Measurements from ENCODE around the gene CAPN12.

The CAPN12 gene

DNA sequence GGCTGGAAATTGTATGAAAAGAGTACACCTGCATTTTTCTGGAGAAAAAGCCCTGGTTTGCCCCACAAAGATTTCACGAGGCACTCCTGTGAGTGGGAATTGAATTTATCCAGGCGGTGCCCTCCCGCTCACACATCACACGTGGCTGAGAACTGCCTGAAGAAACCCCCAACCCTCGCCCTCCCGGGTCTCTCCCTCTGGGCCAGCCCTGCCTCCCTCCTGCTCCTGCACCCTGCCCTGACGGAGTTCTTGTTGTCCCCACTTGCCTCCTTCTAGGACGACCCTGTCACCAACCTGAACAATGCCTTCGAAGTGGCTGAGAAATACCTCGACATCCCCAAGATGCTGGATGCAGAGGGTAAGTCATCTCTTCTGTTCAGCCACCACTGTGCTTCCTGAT, 35.2 kb downstream of the CAPN12 start:
- DNase-seq (ENCODE audit: low spot score) = no peak

DNA sequence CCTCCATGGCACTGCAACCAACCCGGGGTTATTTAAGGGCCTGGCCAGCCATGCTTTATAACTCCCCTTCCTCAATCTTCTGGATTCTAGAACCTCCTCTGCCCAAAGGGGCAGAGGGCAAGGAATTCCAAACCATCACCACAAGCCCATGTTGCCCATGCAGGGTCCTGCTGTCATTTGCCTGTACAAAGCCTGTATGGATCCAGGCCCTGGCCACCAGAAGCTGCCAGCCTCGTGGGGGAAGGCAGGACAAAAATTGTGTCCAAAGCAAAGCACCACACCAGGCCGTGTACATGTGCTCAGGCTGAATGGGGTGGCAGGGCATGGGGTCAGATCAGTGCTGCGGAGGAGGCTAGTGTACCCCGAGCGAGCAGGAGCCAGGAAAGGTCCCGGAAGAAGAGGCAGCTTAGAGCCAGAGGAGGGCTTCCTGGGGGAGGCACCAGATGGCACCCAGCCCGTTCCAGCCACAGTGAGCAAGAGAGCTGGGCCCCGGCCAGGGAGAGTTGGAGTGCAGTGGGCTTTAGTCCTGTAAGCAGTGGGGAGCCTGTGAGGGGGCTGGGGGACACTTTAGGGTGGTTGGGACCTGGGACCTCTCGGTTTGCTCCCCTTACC, 35.8 kb downstream of the CAPN12 start:
- no peak for DNase-seq (ENCODE audit: low spot score)

DNA sequence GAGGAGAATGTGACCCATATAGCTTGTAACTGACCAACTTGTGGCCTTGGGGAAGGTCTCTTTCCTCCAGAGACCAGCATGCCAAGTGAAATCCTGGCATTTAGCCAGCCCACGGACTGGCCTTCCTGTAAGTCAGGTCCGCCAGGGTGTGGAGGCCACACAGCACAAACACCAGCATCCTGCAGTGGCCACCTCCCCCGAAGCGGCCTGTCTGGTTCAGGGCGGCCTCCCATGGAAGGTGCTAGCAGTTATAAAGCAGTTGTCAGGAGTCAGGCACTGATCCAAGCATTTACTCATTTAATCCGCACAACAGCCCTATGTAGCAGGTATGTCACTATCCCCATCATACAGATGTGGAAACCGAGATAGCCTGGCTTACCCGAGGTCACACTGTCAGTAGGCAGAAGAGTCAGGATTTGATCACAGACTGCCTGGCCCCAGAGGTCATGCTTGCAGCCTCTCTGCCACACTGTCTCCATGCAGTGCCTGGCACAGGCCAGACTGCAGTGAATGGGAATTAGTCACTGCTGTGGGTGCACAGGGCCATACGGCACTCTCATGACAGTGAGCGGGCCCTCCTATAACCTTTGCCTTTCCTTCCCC, 36.7 kb downstream of the CAPN12 start:
- DNase-seq (ENCODE audit: low spot score) = peak; percentile 81

DNA sequence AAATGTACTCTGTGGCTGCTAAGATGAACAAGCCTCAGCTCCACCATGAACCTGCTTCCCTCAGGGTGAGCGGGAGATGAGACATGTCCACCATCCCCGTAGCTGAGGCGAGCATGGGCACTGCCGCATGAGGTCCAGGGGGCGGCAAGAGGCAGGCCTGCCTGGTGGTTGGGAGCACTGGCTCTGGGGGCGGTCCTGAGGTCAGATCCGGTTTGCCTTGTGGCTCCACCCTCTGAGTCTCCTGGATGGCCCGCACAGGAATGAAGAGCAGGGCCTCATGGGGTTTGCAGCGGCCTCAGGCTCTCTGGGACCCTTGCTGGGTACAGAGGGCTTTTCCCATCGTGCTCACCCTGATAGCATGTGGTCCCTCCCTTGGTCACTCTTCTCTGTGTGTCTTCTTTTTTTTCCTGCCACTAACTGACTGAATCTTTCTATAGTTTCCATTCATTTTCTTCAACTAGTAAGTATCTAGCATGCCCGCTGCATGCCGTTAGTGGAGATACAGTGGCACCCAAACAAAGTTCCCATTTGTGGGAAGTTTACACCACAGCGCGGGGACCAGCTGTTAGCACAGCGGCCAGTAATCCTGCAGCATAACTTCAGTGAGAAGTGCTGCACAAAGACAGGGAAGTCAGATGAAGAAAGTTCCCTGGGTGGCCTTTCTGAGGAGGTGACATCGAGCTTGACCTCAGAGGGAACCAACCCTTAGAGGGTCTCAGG, 37.3 kb downstream of the CAPN12 start:
- DNase-seq (ENCODE audit: low spot score) = peak; percentile 34

DNA sequence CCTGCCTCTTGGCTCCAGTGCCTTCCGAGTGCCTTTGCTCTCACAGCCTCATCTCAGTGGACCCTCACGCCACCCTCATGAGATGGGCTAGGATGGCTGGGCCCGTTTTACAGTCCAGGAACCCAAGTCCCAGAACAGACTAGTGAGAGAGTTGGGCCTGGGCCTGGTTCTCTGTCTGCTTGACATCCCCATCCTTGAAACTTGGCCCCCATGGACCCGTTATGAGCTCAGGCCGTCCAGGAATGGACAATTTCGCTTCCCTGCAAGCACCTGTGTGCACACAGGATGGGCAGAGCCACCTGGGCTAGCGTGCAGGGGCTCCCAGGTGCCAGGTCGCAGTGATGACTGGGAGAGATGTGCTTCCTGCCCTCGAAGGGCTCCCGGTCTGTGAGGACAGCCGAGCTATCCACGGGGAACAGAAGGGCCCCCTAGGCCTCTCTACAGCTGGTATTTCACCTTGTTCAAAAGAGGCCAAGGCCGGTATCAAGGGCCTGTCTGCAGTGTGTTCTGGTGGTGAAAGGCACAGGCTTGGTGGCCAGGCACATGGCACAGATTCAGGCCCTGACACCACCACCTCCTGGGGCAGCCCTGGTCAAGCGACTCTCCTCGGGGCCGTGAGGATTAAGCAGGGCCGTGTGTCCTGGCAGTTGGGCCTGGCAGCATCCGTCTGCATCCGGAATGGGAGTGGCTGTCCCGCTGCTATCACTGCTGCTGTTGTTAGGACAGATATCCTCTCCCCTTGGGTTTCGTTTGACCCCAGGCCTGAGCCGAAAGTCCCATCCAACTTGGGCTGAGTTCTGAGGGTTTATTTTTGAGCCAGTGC, 38.9 kb downstream of the CAPN12 start:
- DNase-seq (ENCODE audit: low spot score) = no peak

DNA sequence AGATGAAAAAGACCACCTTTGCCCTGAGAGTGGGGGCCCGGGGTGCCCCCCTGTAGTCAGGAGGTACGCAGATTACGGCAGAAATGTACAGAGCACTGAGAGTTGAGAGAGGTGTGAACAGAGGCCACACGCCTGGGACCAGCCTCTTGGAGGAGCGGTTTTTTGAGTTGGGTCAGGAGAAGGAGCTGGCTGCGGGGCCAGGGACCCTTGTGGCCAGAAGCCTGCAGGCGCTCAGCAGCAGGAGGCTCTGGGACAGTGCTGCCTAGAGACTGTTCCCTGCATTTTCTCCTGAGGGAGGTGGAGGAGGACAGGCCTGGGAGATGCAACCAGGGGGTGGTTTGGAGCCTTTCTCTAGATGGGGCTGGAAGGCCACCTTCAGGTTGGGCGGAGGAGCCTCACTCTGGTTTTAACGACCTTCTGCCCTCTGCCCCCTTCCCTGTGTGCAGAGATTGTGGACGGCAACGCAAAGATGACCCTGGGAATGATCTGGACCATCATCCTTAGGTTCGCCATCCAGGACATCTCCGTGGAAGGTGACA, 39.7 kb downstream of the CAPN12 start:
- no peak for DNase-seq (ENCODE audit: low spot score)

DNA sequence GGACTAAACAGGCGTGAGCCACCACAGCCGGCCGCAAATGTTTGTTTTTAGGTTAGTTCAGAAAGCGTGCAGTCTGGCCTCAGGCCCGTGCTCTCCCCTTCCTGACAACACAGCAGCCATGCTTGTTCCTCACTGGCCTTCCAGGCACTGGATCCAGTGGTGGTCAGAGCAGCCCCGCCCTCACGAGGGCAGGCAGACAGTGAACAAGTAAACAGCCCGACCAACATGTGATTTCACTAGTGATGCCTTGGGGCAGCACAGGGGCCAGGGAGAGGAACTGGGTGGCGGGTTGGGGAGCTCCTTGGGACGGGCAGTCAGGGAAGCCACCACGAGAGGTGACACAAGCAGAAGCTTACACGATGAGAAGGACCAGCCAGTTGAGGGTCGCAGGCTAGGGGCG, 40.8 kb downstream of the CAPN12 start:
- no peak for DNase-seq (ENCODE audit: low spot score)

DNA sequence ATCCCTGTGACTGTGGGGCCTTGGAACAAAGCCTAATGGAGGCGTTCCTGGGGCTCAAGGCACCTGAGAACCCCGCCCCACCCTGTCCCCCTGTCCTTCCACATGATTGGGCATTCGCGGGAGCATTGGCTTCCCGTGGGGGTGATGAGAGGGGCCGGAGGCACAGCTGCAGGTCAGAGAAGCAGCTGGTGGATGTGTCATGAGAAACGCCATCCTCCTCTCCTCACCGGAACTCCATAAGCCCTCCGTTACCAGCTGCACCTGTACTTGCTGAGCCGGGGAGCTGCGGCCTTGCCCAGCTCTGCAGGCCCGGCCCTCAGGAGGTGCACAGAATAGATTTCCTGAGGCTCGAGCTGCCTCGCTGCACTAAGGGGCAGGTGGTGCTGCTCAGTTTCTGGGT, 42.0 kb downstream of the CAPN12 start:
- no peak for DNase-seq (ENCODE audit: low spot score)

DNA sequence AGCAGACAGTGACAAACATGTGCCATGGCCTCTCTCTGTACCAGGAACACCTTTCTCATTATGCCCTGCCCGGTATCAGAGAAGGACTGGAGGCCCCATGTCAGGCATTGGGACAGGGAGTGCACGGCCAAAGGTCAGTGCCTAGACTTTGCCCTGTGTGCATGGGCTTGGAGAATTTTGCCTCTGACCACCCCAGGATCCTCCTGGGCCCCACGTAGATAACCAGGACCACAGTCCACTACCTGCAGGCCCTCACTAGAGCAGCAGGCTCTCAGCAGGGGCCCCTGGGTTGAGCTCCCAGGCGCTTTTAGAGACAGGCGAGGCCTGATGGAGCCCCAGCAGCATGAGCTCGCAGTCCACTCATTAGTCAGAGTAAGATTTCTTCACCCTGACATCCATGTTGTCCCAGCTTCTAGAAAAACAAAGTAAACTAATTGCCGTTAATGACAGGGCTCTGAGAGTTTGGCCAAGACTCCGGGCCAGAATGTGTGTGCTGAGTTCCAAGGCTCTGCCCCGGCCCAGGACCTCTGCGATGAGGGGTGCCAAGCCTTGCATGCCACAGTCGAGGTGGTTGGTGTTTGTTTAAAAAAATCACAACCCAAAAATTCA, 42.7 kb downstream of the CAPN12 start:
- no peak for DNase-seq (ENCODE audit: low spot score)

DNA sequence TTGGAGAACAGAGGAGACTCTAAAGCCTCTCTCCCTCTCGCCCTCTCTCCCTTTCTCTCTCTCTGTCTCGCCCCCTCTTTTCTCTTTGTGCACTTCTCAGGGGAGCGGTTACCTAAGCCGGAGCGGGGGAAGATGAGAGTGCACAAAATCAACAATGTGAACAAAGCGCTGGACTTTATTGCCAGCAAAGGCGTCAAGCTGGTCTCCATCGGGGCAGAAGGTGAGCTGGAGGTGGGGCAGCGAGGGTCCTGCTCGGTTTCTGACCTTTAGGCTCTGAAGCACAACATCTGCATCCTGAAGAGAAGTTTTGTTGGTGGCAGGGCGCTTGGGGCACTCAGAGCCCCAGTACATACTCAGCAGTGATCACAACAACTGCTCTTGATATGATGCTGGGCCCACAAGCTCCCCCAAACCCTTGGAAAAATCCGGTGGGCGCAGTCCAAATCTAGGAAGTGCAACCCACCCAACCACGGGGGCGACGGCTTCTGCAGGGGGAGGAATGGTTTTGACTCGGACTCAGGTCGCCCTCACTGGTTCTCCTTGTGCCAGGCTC, 43.3 kb downstream of the CAPN12 start:
- DNase-seq (ENCODE audit: low spot score) = no peak

DNA sequence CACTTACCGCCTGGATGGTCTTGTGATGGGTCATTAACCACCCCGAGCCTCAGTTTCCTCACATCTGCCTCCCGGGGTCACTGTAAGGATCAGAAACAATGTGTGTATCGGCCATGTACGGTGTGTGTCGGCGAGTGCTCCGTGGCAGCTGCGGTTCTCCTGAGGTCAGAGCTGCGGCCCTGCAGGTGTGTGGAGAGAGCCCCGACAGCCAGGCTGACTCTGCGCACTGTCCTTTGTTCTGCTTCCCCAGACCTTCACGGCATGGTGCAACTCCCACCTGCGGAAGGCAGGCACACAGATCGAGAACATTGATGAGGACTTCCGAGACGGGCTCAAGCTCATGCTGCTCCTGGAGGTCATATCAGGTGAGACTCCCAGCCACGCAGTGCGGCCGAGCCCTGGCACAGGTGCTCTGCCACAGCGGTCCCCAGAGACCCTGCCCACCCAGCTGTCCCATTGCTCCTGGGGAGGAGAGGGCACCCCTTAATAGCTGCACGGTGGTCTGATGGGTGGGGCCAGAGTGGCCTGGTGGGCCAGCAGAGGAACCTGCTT, 43.8 kb downstream of the CAPN12 start:
- DNase-seq (ENCODE audit: low spot score) = no peak

DNA sequence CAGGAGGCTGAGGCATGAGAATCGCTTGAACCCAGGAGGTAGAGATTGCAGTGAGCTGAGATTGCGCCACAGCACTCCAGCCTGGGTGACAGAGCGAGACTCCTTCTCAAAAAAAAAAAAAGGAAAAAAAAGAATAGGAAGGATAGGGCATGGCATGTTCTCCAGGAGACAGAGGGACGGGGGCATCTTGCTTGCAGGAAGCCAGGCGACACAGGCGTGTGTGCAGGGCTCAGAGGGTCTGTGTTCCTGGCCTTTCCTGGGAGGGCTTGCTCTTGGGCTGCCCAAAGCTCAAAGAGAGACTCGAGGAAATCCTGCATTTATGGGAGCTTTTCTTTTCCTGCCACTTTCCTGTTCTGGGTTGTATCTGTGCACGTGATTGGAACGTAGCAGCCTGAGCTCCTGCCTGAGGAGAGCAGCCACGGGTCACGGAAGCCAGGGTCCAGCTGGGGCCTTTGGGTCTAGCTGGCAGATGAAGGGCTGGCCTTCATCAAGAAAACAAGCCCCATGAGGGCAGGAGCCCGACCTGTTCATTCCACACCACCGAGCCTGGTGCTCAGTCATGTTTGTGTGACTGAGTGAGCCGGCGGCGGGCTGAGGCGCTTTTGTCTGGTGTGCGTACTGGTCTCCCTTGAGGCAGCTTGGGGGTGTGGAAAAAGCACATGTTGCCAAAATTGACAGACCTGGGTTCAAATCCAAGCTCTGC, 44.5 kb downstream of the CAPN12 start:
- no peak for DNase-seq (ENCODE audit: low spot score)

DNA sequence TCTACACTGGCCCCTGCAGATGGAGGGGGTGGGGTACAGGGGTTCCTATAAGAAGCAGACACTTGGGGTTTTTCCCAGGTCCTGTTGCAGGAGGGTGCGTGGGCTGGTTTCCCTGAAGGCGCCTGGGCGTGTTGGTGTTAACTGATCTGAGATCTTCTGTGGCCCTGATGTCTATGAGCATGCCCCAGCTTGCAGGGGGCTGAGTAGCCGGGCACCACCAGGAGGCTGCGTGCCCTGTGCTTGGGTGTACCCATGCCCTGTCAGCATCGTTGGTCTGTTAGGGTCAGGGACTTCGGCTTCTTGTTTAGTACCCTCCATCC, 45.3 kb downstream of the CAPN12 start:
- DNase-seq (ENCODE audit: low spot score) = no peak

DNA sequence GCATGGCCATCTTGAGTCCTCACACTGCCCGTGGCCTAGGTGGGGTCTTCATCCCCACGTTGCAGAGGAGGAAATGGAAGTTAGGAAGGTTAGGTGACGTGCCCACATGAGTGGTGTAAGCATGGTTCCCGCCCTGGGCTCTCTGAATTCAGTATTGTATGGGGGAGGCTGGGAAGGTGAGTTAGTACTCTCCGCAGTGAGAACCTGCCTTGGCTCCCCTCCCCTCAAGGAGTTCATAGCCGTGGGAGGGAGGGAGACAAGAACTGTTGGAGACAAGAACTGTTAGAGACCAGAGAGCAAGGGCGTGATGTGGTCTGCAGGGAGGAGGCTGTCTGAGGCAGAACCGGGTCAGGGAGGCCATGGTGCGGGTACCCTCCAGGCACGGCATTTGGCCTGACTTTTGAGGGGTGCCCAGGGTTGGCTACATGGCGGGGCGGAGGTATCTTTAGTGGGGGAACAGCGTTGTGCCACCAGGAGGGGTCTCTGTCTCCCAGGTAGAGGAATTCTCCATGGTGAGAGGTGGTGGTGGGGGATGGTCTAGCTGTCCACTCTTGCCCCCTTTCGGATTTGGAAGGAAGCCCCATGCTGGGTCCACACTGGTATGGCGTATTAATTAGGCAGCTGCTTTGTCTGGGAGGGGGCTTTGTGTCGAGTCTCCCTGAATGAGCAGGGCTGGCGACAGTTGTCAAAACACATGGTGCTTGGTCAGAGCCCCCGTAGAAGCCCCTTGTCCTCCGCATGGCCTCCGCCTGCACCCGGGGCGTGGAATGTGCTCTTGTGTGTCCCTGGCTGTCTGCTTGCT, 45.8 kb downstream of the CAPN12 start:
- DNase-seq (ENCODE audit: low spot score) = no peak

DNA sequence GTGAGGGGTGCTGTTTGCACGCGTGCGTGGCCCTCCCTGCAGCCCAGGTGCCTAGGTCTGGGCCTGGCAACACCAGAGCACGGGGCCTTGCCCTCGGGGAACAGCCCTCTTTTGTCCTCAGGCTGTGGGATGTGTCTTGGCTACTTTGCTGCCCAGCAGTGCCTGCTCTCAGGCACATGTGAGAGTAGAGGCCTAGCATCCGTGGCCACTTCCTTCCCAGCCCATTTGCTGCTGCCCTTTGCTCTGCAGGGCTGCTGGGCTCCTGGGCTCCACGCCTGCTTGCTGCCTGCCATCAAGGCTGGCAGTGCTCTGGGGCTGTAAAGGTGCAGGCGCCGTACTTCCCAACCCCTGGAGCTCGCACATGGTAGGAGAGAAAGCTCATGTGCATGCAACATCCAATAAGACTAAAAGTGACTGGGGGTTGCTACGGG, 46.6 kb downstream of the CAPN12 start:
- DNase-seq (ENCODE audit: low spot score) = no peak

DNA sequence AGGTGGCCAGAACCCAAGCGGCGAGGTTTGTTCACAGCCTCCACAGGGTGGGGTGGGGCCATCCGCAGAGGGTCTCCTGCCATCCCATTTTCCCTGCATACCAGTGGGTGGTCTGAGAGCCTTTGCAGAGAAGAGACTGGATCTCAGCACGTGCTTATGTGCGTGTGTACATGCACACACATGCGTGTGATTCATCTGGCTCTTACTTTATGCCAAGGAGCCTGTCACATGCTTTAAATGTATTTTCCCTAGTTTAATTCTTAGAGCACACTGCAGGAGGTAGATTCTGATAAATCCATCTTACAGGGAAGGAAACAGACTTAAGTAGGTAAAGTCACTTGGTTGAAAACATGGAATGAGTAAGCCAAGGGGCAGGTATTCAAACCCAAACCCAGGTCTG, 47.1 kb downstream of the CAPN12 start:
- DNase-seq (ENCODE audit: low spot score) = no peak

DNA sequence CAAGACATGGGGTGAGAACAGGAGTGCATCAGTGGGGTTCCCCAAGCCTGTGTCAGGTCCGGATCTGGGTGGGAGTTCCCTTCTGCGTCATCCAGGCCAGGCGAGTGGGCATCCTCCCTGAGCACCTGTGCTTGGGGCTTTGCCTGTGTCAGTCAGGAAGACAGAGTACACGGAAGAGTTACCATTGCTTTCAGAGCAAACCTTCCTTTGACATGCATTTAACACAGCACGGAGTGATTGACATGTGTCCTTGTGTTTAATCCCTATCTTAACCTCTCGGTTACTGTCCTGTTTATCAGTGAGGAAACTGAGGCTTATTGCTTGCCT, 47.6 kb downstream of the CAPN12 start:
- no peak for DNase-seq (ENCODE audit: low spot score)

DNA sequence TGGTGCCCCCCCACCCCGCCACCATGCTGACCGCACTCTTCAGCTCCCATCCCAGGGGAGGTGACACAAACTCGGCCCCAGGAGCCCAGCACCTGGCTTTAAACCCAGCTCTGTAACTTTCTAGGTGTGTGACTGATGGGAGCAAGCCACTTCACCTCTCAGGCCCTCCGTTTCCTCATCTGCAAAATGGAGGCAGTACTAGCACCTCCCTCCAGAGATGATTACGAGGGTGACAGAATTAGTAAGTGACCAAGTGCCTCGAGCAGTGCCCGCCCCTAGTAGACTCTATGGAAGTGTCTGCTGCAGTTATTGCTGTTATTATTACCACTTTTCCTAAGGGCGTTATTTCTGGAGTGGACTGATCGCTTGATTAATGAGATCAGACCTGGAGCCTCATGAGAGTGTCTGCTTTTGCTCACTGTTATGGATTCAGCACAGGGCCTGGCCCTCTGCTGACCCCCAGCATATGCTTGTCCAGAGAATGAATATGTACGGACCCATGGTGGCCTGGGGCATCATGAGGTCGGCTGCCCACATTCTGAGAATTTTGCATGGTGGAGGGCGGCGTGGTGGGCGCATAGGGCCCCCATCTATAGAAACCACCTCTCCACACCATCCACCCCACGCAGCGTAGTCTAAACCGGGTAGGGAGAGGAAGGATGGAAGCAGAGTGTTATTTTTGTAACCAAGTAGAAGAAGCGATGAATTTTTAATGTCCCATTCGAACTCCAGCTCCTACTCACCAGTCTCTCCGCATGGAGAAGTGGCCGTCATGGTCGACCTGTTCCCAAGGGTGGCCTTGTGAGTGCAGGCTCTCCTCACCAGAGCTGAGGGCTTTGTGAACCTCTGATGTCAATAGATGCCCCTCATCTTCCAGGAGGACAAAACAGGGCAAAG, 48.2 kb downstream of the CAPN12 start:
- DNase-seq (ENCODE audit: low spot score) = no peak

DNA sequence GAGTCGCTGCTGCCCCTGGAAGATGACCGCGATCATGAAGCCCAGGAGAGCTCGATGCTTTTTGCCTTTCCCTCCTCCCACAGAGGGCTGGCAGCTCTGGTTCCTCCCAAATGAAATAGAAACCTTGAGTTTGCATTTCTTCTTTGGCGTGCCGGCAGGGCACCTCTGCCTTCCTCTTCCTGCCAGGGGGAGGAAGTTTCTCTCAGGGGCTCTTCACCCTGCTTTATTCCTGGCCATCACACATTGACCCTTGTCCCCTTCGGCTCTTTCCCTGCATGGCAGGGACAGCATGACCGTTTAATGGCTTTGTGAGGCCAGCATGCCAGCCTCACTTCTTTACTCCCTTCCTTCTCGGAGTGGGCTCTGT, 49.0 kb downstream of the CAPN12 start:
- no peak for DNase-seq (ENCODE audit: low spot score)
